K562 (cell line): ENCODE results near the gene GALNT15. TPM values are rescaled to one million over a fixed set of nuclear protein-coding genes. Genes with fewer than 3 reads are reported as not detected.

Experiments
- ATAC-seq: fragments of 200-7000 bp; cut with Tn5 transposase; 3 replicates; pipeline ENCODE4 v1.9.1; 2020; ENCODE audit warnings: moderate library complexity
- BruUV-seq: library from RNA; stranded (reverse); fragments of 400-500 nt; replicated peaks from 2 replicates; lab custom pipeline; 2021; lab: Mats Ljungman, UMichigan
- CTCF ChIA-PET: fragments of 300-600 bp; formaldehyde crosslinking; extraction: SDS; loops from one replicate; lab custom pipeline; 2021; ENCODE audit warnings: low intra/inter-chr PET ratio; lab: Yijun Ruan, JAX
- POLR2A ChIA-PET: fragments of 300-600, 350-650 bp; sonication (Branson Sonifier 250); formaldehyde crosslinking; extraction: SDS; loops from one replicate; lab custom pipeline; 2021; ENCODE audit warnings: antibody characterized with exemption, inconsistent platforms; lab: Yijun Ruan, JAX
- DNase-seq, 4 experiments: peaks; one replicate each; pipeline versions ENCODE4 v3.0.0 to v3.0.0-alpha.2; 2011 to 2018; ENCODE audit warnings: low spot score in 3 of 4, mixed read lengths in 3 of 4; ENCODE audit errors: extremely low read depth in 1 of 4
- FAIRE-seq: peaks from 2 replicates; lab custom pipeline; 2011; peaks lifted over from hg19 to GRCh38; lab: Jason Lieb, UNC
- H2AFZ ChIP-seq: 2 replicates; pipeline ENCODE4 v1.6.0; 2011; ENCODE audit warnings: low read depth, low read length, control low read depth, inconsistent platforms
- H3K27ac ChIP-seq: fragments of 200-600 bp; 3 replicates; pipeline ENCODE4 v1.8.0; 2011; ENCODE audit warnings: low read depth, mild to moderate bottlenecking, control low read depth, inconsistent platforms, low read length, moderate library complexity, mixed read lengths; ENCODE audit errors: extremely low read depth
- H3K27me3 ChIP-seq, 2 experiments: fragments of 300-600 bp in 1 of 2; 2 replicates in 1 of 2; 3 replicates in 1 of 2; pipeline versions ENCODE4 v1.6.0 to v1.8.0; 2011; ENCODE audit warnings: inconsistent platforms in 2 of 2, low read length in 2 of 2, mild to moderate bottlenecking in 1 of 2, mixed read lengths in 1 of 2, moderate library complexity in 1 of 2; ENCODE audit not compliant: control insufficient read depth in 2 of 2, insufficient read depth in 2 of 2
- H3K36me3 ChIP-seq: fragments of 300-600 bp; 3 replicates; pipeline ENCODE4 v1.8.0; 2011; ENCODE audit warnings: mild to moderate bottlenecking, low read length, inconsistent platforms; ENCODE audit not compliant: control insufficient read depth, insufficient read depth
- H3K4me1 ChIP-seq, 2 experiments: fragments of 200-600 bp in 1 of 2; replicated peaks in 1 of 2; 2 replicates in 1 of 2; 3 replicates in 1 of 2; pipeline versions ENCODE4 v1.5.1 to v1.8.0; 2011; ENCODE audit warnings: inconsistent platforms in 2 of 2, low read length in 2 of 2, mild to moderate bottlenecking in 1 of 2, mixed read lengths in 1 of 2, moderate library complexity in 1 of 2; ENCODE audit not compliant: control insufficient read depth in 2 of 2, insufficient read depth in 2 of 2
- H3K4me2 ChIP-seq: 2 replicates; pipeline ENCODE4 v1.6.1; 2011; ENCODE audit warnings: low read length, control low read depth, inconsistent platforms, mixed read lengths; ENCODE audit not compliant: insufficient read depth
- H3K4me3 ChIP-seq: fragments of 200-600 bp; sonication (generic), shearing (Covaris generic); 2 replicates; pipeline ENCODE4 v1.5.1; 2016; ENCODE audit warnings: control low read depth, inconsistent platforms
- H3K79me2 ChIP-seq: fragments of 200-600 bp; 3 replicates; pipeline ENCODE4 v1.8.0; 2011; ENCODE audit warnings: low read length, inconsistent platforms; ENCODE audit not compliant: control insufficient read depth, insufficient read depth
- H3K9ac ChIP-seq, 2 experiments: 2 replicates each; pipeline versions ENCODE4 v1.6.0 to v1.6.1; 2011; ENCODE audit warnings: low read depth in 2 of 2, low read length in 2 of 2, control low read depth in 1 of 2, inconsistent platforms in 1 of 2, mild to moderate bottlenecking in 1 of 2, mixed read lengths in 1 of 2; ENCODE audit not compliant: insufficient read depth in 1 of 2
- H3K9me1 ChIP-seq: one replicate; pipeline ENCODE4 v1.6.0; 2011; ENCODE audit warnings: inconsistent platforms, mild to moderate bottlenecking, low read length, moderate library complexity; ENCODE audit not compliant: control insufficient read depth, insufficient read depth
- H3K9me3 ChIP-seq: replicated peaks from 2 replicates; pipeline ENCODE4 v1.5.1; 2011; ENCODE audit warnings: low read depth, low read length, inconsistent platforms; ENCODE audit not compliant: control insufficient read depth, insufficient read depth
- H4K20me1 ChIP-seq: replicated peaks from 2 replicates; pipeline ENCODE4 v1.6.1; 2011; ENCODE audit warnings: low read length, inconsistent platforms, mixed read lengths; ENCODE audit not compliant: control insufficient read depth, insufficient read depth
- ARID1B ChIP-seq: fragments of 450-650 bp; IDR thresholded peaks from 2 replicates; pipeline ENCODE4 v1.6.1; 2016; ENCODE audit warnings: antibody characterized with exemption, mild to moderate bottlenecking, inconsistent platforms
- CHD2 ChIP-seq: IDR thresholded peaks from 2 replicates; pipeline ENCODE4 v1.6.1; 2011; ENCODE audit warnings: low read depth, low read length
- MED1 ChIP-seq: sonication (generic); formaldehyde crosslinking; IDR thresholded peaks from 2 replicates; pipeline ENCODE4 v1.8.1; 2023; ENCODE audit warnings: missing genetic modification reagents, borderline replicate concordance
- POLR3G ChIP-seq: IDR thresholded peaks from 2 replicates; pipeline ENCODE4 v1.6.1; 2011; ENCODE audit not compliant: insufficient read length, insufficient replicate concordance; ENCODE audit errors: extremely low read depth
- REST ChIP-seq, 2 experiments: fragments of 450-650 bp; formaldehyde crosslinking in 1 of 2; IDR thresholded peaks; 2 replicates each; pipeline versions ENCODE4 v1.4.0 to v1.6.1; 2014 to 2020; ENCODE audit warnings: mild to moderate bottlenecking in 2 of 2, borderline replicate concordance in 1 of 2, low read depth in 1 of 2
- WGBS: fragments of 100-300 bp; shearing (Covaris generic); methylation state at CpG from one replicate; pipeline ENCODE4 v1.1.6; 2016; ENCODE audit warnings: low coverage, mixed read lengths; ENCODE audit not compliant: insufficient coverage; ENCODE audit errors: missing lambda C conversion rate; 5-methylcytosine and 5-hydroxymethylcytosine counted together
- in situ Hi-C: fragments of 300-500 bp; cut with MboI; formaldehyde crosslinking; loops from 4 replicates; pipeline ENCODE4 v1.15.0; 2018; ENCODE audit warnings: inconsistent platforms, mixed read lengths
- intact Hi-C: fragments of 100-400 bp; cut with micrococcal nuclease; formaldehyde crosslinking; loops from 2 replicates; pipeline ENCODE4 v1.14.2; 2022
- polyA plus RNA-seq, 8 experiments: library from polyadenylated mRNA; depleted of rRNA in 4 of 8; stranded (reverse) in 5 of 8; unstranded in 3 of 8; fragments of >200 nt; fragmentation: Nextera tagmentation in 2 of 8; fragmentation: Illumina TruSeq in 1 of 8; extraction: Ambion mirVana in 2 of 8; extraction: Trizol in 1 of 8; gene quantifications; 2 replicates each; pipeline versions ENCODE4 v1.2.1 to v1.2.3, GENCODE V29; 2011 to 2014; ENCODE audit warnings: inconsistent platforms in 1 of 8, missing spikeins in 1 of 8
- total RNA-seq, 7 experiments: library from RNA; depleted of rRNA in 6 of 7; stranded (reverse); fragments of >200 nt in 6 of 7; fragmentation: Illumina TruSeq in 2 of 7; extraction: Trizol in 2 of 7; gene quantifications; 2 replicates each; pipeline versions ENCODE4 v1.2.1 to v1.2.3, GENCODE V29; 2011 to 2021; ENCODE audit warnings: low replicate concordance in 1 of 7
- TF ChIP-seq, protein P1 (sequence below): fragments of 150-350 bp; conservative IDR thresholded peaks from 2 replicates; pipeline ENCODE4 v1.6.1; 2014; ENCODE audit warnings: low read length

GALNT15 gene
- total and polyA plus RNA-seq, 9 of the 15 experiments (the other 6 are each of a cell fraction or from before 2014, with no cell fraction given) = not detected

DNA sequence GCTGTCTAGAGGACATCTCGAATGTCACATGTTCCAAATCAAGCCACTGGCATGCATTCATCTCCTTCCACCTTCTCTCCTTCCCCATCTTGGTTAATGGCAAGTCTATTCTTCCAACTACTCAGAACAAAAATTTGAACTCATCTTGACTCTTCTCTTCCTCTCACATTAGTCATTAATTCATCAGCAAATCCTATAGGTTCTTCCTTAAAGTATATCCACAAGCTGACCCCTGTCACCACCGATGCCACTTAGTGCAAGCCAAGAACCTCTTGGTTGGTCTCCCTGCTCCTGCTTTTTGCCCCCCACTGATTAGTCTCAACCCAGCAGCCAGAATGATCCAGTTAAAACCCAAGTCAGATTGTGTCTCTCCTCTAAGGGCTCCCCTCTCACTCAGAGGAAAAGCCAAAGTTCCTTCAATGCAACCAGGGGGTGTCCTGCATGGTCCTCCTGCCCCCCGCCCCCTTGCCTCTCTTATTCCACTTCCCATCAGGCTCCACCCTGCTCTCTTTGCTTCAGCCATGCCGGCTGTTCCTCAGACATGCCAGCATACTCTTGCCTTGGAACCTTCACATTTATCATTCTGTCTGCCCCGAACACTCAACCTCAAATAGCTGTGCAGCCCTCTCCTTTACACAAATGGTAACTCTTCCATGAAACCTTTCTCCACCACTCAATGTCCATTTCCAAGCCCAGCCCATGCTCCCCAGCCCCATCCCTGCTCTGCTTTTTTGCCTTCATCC, 1.0 kb upstream of the GALNT15 start:
- no TSS peak for BruUV-seq
- TF ChIP-seq CHD2 (no peak), POLR3G (no peak), ARID1B (no peak), REST (IDR thresholded peaks at IDR 0.05; ENCODE audit: borderline replicate concordance) (no peak), REST (CRISPR knock-in tag; IDR thresholded peaks at IDR 0.05; ENCODE audit: low read depth) (no peak), MED1 (CRISPR knock-in tag) (no peak)
- TF ChIP-seq, protein P1, sequence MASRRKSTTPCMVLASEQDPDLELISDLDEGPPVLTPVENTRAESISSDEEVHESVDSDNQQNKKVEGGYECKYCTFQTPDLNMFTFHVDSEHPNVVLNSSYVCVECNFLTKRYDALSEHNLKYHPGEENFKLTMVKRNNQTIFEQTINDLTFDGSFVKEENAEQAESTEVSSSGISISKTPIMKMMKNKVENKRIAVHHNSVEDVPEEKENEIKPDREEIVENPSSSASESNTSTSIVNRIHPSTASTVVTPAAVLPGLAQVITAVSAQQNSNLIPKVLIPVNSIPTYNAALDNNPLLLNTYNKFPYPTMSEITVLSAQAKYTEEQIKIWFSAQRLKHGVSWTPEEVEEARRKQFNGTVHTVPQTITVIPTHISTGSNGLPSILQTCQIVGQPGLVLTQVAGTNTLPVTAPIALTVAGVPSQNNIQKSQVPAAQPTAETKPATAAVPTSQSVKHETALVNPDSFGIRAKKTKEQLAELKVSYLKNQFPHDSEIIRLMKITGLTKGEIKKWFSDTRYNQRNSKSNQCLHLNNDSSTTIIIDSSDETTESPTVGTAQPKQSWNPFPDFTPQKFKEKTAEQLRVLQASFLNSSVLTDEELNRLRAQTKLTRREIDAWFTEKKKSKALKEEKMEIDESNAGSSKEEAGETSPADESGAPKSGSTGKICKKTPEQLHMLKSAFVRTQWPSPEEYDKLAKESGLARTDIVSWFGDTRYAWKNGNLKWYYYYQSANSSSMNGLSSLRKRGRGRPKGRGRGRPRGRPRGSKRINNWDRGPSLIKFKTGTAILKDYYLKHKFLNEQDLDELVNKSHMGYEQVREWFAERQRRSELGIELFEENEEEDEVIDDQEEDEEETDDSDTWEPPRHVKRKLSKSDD = no peak
- no peak for FAIRE-seq
- WGBS = 0% methylated on average over 5 of the region's 5 CpGs
- Histone ChIP-seq H3K9me3 (peaks cover 4% of the 10 kb centered on the region; the same call in 1 of the 2 replicates), H3K9me1 (no peaks in the 10 kb centered on the region), H3K4me3 (no peak overlapping the region), H3K9ac (no peak overlapping the region), H3K79me2 (no peaks in the 10 kb centered on the region), H3K4me1 (peaks cover 0 to 4% of the 10 kb centered on the region in 2 experiments; a peak in 1 of 5 replicates), H3K36me3 (no peaks in the 10 kb centered on the region), H3K27ac (no peak overlapping the region), H2AFZ (no peak overlapping the region), H3K4me2 (no peak overlapping the region), H4K20me1 (peaks cover 16% of the 10 kb centered on the region; the same call in 1 of the 2 replicates), H3K27me3 (peaks cover 21 to 43% of the 10 kb centered on the region in 2 experiments)
- in situ Hi-C loops (loop anchor here (10.0 kb wide), 1 partner anchor 359 kb away; no protein-coding TSS in a partner anchor), intact Hi-C loops (no loop called here)
- CTCF ChIA-PET = no interaction called here
- ATAC-seq = no peak
- DNase-seq = no peak
- POLR2A ChIA-PET = interaction anchor here (0.8 to 2.0 kb wide), 5 partner anchors 9 to 572 kb away, joined by 3 to 7 read pairs (median 3); partner anchors contain the start of genes BTD and HACL1
